GM12892 (cell line): ENCODE data around the gene TRIM56.
"Not testable (repeated sequence)": the region's sequence is repeated elsewhere in the genome, so short reads cannot be mapped to it uniquely, and the experiment has no call there.

Experiments used
- POLR2A ChIP-seq: IDR thresholded peaks from 2 replicates; pipeline ENCODE4 v1.6.1; 2011; ENCODE audit warnings: low read depth, low read length, control low read depth
- TAF1 ChIP-seq: IDR thresholded peaks from 2 replicates; pipeline ENCODE4 v1.6.1; 2011; ENCODE audit warnings: low read depth, mild to moderate bottlenecking, control low read depth, low read length, borderline replicate concordance

GRCh38 chr7:101105248-101105647 is 20.0 kb downstream of the TRIM56 start:
- TF ChIP-seq POLR2A, TAF1: not testable (repeated sequence)
